ENCODE results near the gene PCDHGA7.
"Not testable (repeated sequence)": the region's sequence is repeated elsewhere in the genome, so short reads cannot be mapped to it uniquely, and the experiment has no call there.

The PCDHGA7 gene

GRCh38 chr5:141393267-141393666, 10.7 kb downstream of the PCDHGA7 start:
- Histone ChIP-seq H3K4me2 (ENCODE audit: low read length) (no peak overlapping the region), H3K9me3 (ENCODE audit: control insufficient read depth, low read length) (no peaks in the 10 kb centered on the region), H3K9ac (no peak overlapping the region), H3K36me3 (ENCODE audit: control insufficient read depth, insufficient read depth, low read length) (peaks cover 3% of the 10 kb centered on the region), H2AFZ (no peak overlapping the region), H3K4me1 (no peaks in the 10 kb centered on the region), H3K27me3 (ENCODE audit: control insufficient read depth, insufficient read depth, low read length) (no peaks in the 10 kb centered on the region), H3K79me2 (no peaks in the 10 kb centered on the region), H3K4me3 (ENCODE audit: low read depth, low read length) (no peak overlapping the region), H3K27ac (no peak overlapping the region)
- no peak for TF ChIP-seq CTCF (IDR thresholded peaks at IDR 0.05)

- not testable (repeated sequence) for H3K79me2 ChIP-seq; H3K4me2 ChIP-seq (ENCODE audit: low read length); H3K27ac ChIP-seq; H3K36me3 ChIP-seq (ENCODE audit: control insufficient read depth, insufficient read depth, low read length); H3K4me3 ChIP-seq (ENCODE audit: low read depth, low read length); H3K4me1 ChIP-seq; H2AFZ ChIP-seq; H3K9ac ChIP-seq; H3K27me3 ChIP-seq (ENCODE audit: control insufficient read depth, insufficient read depth, low read length); H3K9me3 ChIP-seq (ENCODE audit: control insufficient read depth, low read length)
Observed at GRCh38 chr5:141394401-141395187, 12.1 kb downstream of the PCDHGA7 start.

GRCh38 chr5:141397756-141398551, 15.4 kb downstream of the PCDHGA7 start, which contains the start of gene PCDHGB5:
Gene PCDHGB5, plus strand, starts transcription at chr5:141397947. Its CDS starts 181 bp downstream, at chr5:141398128.
- peak within 1 kb of the TSS; percentile 41 for H3K4me3 ChIP-seq (ENCODE audit: low read depth, low read length)
- not testable (repeated sequence) for H3K79me2 ChIP-seq; H3K36me3 ChIP-seq (ENCODE audit: control insufficient read depth, insufficient read depth, low read length); H3K9ac ChIP-seq; H3K4me2 ChIP-seq (ENCODE audit: low read length); H2AFZ ChIP-seq; H3K9me3 ChIP-seq (ENCODE audit: control insufficient read depth, low read length); H3K4me1 ChIP-seq; H3K27me3 ChIP-seq (ENCODE audit: control insufficient read depth, insufficient read depth, low read length)
- H3K27ac ChIP-seq, result peak within 1 kb of the TSS; percentile 60
- peak; percentile 44 for TF ChIP-seq CTCF (IDR thresholded peaks at IDR 0.05)

- H3K9ac ChIP-seq, result no peak overlapping the region
- no peaks in the 10 kb centered on the region for H3K79me2 ChIP-seq
- H3K36me3 ChIP-seq (ENCODE audit: control insufficient read depth, insufficient read depth, low read length), result no peaks in the 10 kb centered on the region
- H2AFZ ChIP-seq, result no peak overlapping the region
- no peak overlapping the region for H3K4me2 ChIP-seq (ENCODE audit: low read length)
- no peaks in the 10 kb centered on the region for H3K4me1 ChIP-seq
- no peak for TF ChIP-seq CTCF (IDR thresholded peaks at IDR 0.05)
- no peaks in the 10 kb centered on the region for H3K27me3 ChIP-seq (ENCODE audit: control insufficient read depth, insufficient read depth, low read length)
- H3K9me3 ChIP-seq (ENCODE audit: control insufficient read depth, low read length), result peaks cover 5% of the 10 kb centered on the region
- H3K4me3 ChIP-seq (ENCODE audit: low read depth, low read length), result no peak overlapping the region
- H3K27ac ChIP-seq, result no peak overlapping the region
Observed at GRCh38 chr5:141398608-141399007, 16.1 kb downstream of the PCDHGA7 start.

GRCh38 chr5:141399555-141400258, 17.2 kb downstream of the PCDHGA7 start:
- Histone ChIP-seq H3K27me3 (ENCODE audit: control insufficient read depth, insufficient read depth, low read length) (no peaks in the 10 kb centered on the region), H3K4me1 (no peaks in the 10 kb centered on the region), H3K4me2 (ENCODE audit: low read length) (no peak overlapping the region), H3K79me2 (no peaks in the 10 kb centered on the region), H3K4me3 (ENCODE audit: low read depth, low read length) (no peak overlapping the region), H3K36me3 (ENCODE audit: control insufficient read depth, insufficient read depth, low read length) (no peaks in the 10 kb centered on the region), H3K27ac (no peak overlapping the region), H3K9me3 (ENCODE audit: control insufficient read depth, low read length) (peaks cover 9% of the 10 kb centered on the region), H2AFZ (no peak overlapping the region), H3K9ac (no peak overlapping the region)
- TF ChIP-seq CTCF (IDR thresholded peaks at IDR 0.05), result no peak

Measured in parathyroid adenoma (tissue), 2 donors.